Cerebellar cortex (tissue), 1 donor: ENCODE measurements around the gene TTLL11.
A peak's percentile ranks its signal among the peaks of the same experiment; 100 is the strongest.

ENCODE experiments used
- DNase-seq: peaks from one replicate; pipeline ENCODE4 v3.0.0-alpha.2; 2015; ENCODE audit warnings: low spot score

The TTLL11 gene

DNA sequence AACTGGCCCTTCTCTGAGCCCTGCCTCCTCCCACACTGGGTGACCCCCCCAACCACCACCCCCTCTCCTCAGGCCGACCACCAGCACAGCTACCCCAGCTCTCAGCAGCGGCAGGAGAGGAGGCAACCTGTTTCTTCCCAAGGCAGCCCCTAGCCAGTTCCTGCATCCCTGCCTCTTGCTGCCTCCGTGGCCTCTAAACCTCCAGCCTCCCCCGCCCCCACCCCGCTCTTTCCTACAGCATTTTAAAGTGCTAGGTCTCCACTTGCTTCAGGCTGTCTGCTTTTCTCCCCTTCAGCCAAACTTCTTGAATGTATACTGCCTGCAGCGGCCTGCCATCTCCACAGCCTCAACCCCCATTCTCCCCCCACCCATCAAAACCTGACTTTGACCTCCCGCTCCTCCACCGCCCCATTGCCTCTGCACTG is 306.1 kb downstream of the TTLL11 start:
- no peak for DNase-seq

GRCh38 chr9:121786543-121786948 is 306.6 kb downstream of the TTLL11 start:
- DNase-seq, result no peak

- peak; percentile 12 for DNase-seq
Measured at GRCh38 chr9:121785673-121786542, 307.2 kb downstream of the TTLL11 start.

GRCh38 chr9:121784731-121785411 is 308.2 kb downstream of the TTLL11 start:
- DNase-seq, result peak; percentile 37

GRCh38 chr9:121783521-121784507 is 309.3 kb downstream of the TTLL11 start:
- DNase-seq, result peak; percentile 39

DNA sequence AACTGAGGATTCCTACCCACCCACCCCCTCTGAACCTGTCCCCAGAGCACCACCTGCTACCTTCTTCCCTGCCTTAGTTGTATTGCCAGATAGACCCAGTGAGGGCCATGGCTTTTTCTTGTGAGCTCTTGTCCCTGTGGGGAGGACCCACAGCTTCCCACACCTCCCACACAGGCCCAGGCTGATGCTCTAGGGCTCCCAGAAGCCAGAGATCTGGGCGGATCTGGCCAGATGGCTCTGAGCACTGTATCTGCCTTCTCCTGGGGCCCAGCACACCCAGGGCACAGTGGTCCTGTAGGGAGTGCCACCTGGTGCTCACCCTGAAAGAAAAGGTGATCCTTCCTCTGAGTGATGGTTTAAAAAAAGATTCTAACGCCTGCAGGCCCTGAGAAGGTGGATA is 310.0 kb downstream of the TTLL11 start:
- DNase-seq, result peak; percentile 39

DNA sequence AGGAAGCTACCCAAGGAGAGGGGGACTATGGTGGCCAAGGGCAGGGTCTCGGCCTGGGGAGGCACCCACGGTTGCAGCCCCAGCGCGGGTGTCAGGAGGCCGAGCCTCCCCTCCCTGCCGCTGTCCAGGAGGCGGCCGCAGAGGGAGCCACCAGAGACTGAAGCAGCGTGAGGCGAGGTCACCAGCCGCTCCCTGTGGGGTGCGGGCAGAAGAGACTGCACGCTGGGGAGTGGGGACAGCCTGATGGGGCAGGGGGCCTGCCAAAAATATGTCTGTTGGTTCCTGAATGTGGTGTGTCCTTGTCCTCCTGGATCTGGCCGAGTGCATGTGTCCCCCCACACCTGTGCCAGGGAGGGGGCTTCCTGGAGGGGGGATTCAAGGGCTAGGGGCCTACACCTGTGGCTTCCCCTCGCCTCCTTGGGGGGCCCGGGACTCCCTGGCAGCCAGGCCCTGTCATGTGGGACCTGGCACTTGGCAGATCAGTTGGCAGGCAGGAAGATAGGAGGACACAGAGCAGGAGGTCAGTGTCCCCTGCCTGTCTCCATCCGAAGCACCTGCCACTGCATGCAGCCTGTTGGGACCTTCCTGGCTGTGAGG is 310.5 kb downstream of the TTLL11 start:
- DNase-seq, result peak; percentile 35

DNA sequence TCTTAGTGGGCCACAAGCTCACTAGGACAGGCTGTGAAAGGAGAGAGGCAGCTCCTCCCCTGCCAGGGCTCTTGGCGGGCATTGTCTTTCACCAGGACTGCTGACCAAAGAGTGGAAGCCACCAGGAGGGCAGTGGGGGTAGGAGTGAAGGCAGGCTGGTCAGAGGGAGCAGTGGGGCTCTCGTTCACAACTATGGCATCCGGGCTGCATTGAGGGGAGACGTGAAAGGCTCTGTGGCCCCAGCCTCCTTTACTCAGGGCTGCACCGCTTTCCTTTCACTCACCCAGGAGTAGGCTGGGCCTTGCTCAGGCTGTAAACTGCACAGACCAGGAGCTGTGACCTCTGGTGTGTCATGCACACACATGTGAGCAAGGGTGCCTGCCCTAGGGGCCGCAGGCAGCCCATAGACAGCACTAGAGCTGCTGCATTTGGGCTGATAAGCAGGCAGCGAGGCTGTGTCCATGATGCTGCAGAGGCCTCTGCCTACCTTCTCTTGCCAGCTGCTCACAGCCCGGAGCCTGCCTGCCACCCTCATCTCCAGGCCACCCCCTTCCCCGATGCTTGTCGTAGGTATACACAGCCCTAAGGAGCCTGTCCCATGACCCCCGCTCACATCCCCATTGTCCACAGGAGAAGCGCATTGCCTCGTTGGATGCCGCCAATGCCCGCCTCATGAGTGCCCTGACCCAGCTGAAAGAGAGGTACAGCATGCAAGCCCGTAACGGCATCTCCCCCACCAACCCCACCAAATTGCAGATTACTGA is 311.2 kb downstream of the TTLL11 start:
- no peak for DNase-seq

GRCh38 chr9:121781145-121781548 is 312.0 kb downstream of the TTLL11 start:
- DNase-seq, result no peak

DNA sequence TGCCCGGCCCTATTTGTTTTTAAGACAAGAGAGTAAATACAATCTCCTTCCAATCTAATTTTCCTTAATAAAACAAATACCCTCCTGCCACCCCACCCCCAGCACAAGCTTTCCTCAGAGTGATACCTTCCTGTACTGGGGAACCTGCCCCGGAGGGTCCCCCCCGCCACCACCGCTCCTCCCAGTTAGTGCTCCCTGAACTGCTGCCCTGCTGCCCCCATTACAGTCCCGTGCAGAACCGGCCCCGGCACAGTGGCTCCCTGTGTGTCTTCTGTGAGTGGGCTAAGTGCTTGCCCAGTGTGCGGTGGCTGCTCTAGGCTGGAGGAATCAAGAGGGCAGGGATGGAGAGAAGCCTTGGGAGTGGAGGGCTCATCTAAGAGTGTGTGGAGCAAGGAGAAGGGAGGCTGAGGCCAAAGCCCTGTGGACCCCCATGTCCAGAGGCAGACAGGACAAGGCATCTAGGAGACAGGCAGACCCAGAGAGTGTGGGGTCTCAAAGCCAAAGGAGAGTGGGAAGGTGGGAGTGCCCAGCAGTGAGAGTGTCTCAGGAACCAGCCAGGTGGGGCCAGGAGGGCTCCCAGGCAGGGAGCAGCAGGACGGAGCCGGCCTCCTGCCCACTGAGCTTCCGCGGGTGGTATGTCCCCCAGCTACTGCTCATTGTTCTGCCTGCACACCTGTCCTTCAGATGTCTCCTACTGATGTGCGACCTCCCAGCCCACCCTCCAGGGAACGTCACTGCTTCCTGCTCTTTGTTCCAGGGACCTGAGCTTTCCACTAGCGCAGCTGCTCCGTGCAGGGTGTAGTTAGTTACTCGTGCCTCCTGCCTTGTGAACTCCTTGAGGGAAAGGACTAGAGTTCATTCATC is 312.7 kb downstream of the TTLL11 start:
- peak; percentile 13 for DNase-seq

GRCh38 chr9:121779381-121780117 is 313.6 kb downstream of the TTLL11 start:
- DNase-seq, result peak; percentile 25

GRCh38 chr9:121778252-121779225 is 314.6 kb downstream of the TTLL11 start:
- peak; percentile 94 for DNase-seq

DNA sequence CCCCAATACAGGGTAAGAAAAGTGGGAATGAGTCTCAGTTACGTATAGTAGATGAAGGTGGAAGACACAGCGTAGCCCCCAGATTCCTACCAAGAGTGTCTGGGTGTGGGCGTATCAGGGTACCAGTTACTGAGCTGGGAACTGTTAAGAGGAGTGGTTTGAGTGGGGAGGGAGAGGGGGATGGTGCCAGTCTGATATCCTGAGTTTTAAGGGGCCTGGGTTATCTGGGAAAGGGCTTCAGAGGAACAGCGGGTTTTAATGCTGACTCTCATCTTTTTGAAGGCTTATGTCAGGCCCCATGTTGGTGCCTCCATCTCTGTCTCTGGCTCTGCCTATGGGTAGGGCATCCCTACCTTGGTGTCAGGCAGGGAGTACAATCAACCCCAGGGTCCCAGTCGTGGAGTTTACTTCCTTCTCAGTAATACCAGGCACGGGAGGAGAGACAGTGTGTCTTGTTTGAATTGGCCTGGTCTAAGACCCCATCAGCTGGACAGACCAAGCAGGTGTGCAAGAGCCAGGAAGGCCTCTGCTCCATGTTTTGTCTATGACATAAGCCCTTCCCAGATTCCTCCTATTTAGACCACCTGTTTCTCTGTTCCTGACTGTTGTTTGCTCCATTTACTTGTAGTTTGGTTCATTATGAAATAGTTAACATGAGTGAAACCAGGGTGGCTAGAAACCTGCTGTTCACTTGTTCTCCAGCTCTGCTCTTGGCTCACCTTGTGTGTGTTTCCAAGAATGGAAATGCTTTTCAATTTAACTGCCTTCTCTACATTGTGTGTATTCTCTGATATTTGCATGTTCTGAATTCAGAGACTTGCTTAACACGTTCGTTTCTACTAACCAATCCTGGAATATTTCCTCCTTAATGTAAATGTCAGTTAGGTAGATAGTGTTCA is 316.1 kb downstream of the TTLL11 start:
- peak; percentile 60 for DNase-seq

DNA sequence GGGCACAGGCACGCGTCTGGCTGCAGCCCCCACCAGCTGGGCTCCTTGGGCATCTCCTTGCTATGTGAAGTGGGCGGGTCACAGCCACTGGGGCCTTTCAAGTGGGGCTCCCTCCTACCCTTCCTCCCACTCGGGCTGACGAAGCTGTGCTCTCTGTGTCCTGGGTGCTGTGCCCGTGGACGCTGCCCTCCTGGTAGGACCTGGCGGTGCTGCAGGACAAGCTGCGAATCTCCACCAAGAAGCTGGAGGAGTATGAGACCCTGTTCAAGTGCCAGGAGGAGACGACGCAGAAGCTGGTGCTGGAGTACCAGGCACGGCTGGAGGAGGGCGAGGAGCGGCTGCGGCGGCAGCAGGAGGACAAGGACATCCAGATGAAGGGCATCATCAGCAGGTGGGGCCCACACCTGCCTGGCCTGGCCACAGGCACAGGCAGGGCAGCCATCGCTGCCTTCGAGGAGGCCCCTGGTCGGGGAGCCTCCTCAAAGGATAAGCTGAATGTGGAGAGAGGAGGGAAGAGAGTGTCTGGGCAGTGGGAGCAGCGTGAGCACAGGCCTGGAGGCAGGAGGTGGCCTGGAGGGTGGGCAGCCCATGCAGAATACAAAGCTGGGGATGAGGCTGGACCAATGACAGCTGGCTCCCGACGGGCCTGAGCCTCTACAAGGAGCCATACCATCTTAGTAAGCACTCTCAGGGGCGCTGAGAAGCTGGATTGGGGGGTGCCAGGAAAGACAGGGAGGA is 316.9 kb downstream of the TTLL11 start:
- DNase-seq, result no peak

- DNase-seq, result peak; percentile 94
Measured at GRCh38 chr9:121774715-121775613, 318.1 kb downstream of the TTLL11 start.
